Smooth muscle cell (in vitro differentiated cells): ENCODE measurements around the gene ALDH3A2. TPM values are rescaled to one million over a fixed set of nuclear protein-coding genes. Genes with fewer than 3 reads are reported as not detected.

ENCODE experiments used
- DNase-seq: peaks from one replicate; lab custom pipeline; 2025; ENCODE audit not compliant: unreplicated experiment; lab: John Stamatoyannopoulos, UW
- H2AFZ ChIP-seq: fragments of 200-600 bp; sonication (generic); 2 replicates; pipeline ENCODE4 v1.6.0; 2016; ENCODE audit warnings: antibody characterized with exemption, low read depth, mild to moderate bottlenecking
- H3F3A ChIP-seq: fragments of 200-600 bp; sonication (generic); 2 replicates; pipeline ENCODE4 v1.6.0; 2017; ENCODE audit warnings: antibody characterized with exemption, low read depth
- H3K27ac ChIP-seq: fragments of 200-600 bp; sonication (generic); 2 replicates; pipeline ENCODE4 v1.5.1; 2016; ENCODE audit warnings: low read depth, mild to moderate bottlenecking
- H3K27me3 ChIP-seq: fragments of 200-600 bp; sonication (generic); 2 replicates; pipeline ENCODE4 v1.6.1; 2016; ENCODE audit warnings: low read depth, mild to moderate bottlenecking
- H3K36me3 ChIP-seq: fragments of 200-600 bp; sonication (generic); 2 replicates; pipeline ENCODE4 v1.5.1; 2016; ENCODE audit warnings: low read depth
- H3K4me1 ChIP-seq: fragments of 200-600 bp; sonication (generic); 2 replicates; pipeline ENCODE4 v1.5.1; 2016; ENCODE audit warnings: low read depth
- H3K4me2 ChIP-seq: fragments of 200-600 bp; sonication (generic); 2 replicates; pipeline ENCODE4 v1.6.0; 2016; ENCODE audit warnings: mild to moderate bottlenecking
- H3K4me3 ChIP-seq: fragments of 200-600 bp; sonication (generic); 2 replicates; pipeline ENCODE4 v1.5.1; 2016; ENCODE audit warnings: mild to moderate bottlenecking
- H3K79me2 ChIP-seq: fragments of 200-600 bp; sonication (generic); 2 replicates; pipeline ENCODE4 v1.6.0; 2016; ENCODE audit warnings: low read depth, mild to moderate bottlenecking
- H3K9ac ChIP-seq: fragments of 200-600 bp; sonication (generic); 2 replicates; pipeline ENCODE4 v1.6.0; 2016; ENCODE audit warnings: low read depth
- H3K9me3 ChIP-seq: fragments of 200-600 bp; sonication (generic); replicated peaks from 2 replicates; pipeline ENCODE4 v1.5.1; 2016; ENCODE audit warnings: low read depth
- H4K20me1 ChIP-seq: fragments of 200-600 bp; sonication (generic); 2 replicates; pipeline ENCODE4 v1.6.0; 2016; ENCODE audit warnings: low read depth
- WGBS: methylation state at CpG from one replicate; pipeline ENCODE4 v1.1.7; 2016; ENCODE audit warnings: low lambda C conversion rate; 5-methylcytosine and 5-hydroxymethylcytosine counted together
- polyA plus RNA-seq: library from polyadenylated mRNA; unstranded; fragments of >200 nt; fragmentation: Nextera tagmentation; extraction: Ambion mirVana; gene quantifications from 2 replicates; pipeline ENCODE4 v1.2.1, GENCODE V29; 2016
- total RNA-seq: library from RNA; depleted of rRNA; stranded (reverse); fragments of >200 nt; gene quantifications from 2 replicates; pipeline ENCODE4 v1.2.3, GENCODE V29; 2014
- TF ChIP-seq, protein P1 (sequence below): fragments of 200-600 bp; sonication (generic); IDR thresholded peaks from 2 replicates; pipeline ENCODE4 v1.5.1; 2017; ENCODE audit warnings: borderline replicate concordance, mild to moderate bottlenecking, antibody characterized with exemption; ENCODE audit not compliant: insufficient read depth, poor library complexity, severe bottlenecking

ALDH3A2 gene
- total and polyA plus RNA-seq, 2 experiments from 2014 or later = 13.5 to 26.9 TPM

DNA sequence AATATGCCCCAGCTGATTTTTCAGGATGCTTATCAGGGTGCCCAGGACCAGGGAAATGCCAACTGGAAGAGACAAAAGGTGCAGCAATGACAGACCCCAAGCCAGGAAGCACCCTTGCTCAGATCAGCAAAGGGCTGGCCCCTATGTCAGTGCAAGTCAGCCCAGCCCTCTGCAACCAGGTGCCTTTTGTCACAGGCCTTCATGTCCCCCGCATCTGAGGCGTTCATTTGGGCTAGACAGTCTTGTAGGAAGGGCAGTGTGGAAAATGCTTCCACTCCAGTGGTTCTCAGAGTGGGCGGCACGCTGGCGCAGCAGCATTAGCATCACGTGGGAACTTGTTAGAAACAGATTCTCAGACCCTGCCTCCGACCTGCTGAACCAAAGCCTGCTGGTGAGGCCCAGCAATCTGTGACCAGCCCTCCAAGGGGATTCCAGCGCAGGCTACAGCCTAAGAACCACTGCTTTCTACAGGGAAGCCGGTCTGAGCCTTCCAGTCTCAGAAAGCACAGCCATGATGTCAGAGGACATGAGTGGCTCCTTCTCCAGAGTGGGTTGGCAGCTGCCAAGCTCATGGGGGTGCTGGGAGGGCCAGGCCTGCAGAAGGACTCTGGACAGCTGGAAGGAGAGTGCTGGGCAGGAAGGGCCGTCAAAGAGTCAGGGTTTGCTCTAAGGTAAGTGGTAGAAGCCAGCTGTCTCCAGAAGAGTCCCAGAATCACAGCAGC lies 54.7 kb downstream of the ALDH3A2 start:
- Histone ChIP-seq H3K9ac (no peak overlapping the region), H3K36me3 (no peaks in the 10 kb centered on the region), H3K4me3 (no peak overlapping the region), H3K27me3 (no peaks in the 10 kb centered on the region), H4K20me1 (no peaks in the 10 kb centered on the region), H3K27ac (no peak overlapping the region), H3F3A (no peaks in the 10 kb centered on the region), H3K79me2 (no peaks in the 10 kb centered on the region), H3K4me2 (no peak overlapping the region), H3K4me1 (peaks cover 36% of the 10 kb centered on the region), H2AFZ (no peak overlapping the region), H3K9me3 (no peaks in the 10 kb centered on the region)
- WGBS = 61% methylated on average over 10 of the region's 10 CpGs
- TF ChIP-seq, protein P1, sequence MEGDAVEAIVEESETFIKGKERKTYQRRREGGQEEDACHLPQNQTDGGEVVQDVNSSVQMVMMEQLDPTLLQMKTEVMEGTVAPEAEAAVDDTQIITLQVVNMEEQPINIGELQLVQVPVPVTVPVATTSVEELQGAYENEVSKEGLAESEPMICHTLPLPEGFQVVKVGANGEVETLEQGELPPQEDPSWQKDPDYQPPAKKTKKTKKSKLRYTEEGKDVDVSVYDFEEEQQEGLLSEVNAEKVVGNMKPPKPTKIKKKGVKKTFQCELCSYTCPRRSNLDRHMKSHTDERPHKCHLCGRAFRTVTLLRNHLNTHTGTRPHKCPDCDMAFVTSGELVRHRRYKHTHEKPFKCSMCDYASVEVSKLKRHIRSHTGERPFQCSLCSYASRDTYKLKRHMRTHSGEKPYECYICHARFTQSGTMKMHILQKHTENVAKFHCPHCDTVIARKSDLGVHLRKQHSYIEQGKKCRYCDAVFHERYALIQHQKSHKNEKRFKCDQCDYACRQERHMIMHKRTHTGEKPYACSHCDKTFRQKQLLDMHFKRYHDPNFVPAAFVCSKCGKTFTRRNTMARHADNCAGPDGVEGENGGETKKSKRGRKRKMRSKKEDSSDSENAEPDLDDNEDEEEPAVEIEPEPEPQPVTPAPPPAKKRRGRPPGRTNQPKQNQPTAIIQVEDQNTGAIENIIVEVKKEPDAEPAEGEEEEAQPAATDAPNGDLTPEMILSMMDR = no peak
- DNase-seq = no peak

DNA sequence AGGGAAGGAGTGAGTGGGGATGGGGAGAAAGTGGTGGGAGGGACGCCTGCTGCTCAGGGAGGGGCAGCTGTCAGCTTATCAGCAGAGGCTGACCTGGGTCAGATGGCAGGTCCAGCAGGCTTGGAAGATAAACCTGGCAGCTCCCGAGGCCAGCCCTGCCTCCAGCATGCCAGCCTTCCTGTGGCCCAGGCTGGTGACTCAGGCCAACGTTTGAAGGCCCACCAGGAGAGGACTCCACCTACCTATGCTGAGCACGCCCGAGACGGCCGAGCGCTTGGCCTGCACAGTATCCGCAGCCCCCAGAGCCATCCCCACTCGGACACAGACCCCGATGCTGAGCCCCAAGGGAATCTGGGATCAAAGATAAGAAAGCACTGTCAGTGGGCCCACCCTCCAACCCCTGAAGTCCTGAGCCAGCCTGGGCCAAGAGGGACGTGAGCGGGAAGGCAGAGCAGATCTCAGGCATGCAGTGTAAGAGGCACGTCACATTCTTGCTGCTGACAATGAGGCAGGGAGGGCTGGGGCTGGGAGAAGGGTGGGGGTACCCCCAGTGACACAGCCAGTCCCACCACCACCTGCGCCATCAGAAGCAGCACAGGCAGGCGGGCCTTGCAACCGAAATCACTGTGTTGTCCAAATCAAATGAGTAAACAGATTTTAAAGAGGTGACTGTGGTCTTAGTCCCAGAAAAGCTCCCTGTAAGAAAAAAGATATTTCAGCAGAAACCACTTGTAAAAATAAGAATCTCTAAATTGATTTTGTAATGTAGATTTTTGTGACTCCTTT lies 55.5 kb downstream of the ALDH3A2 start:
- H3K4me3 ChIP-seq = no peak overlapping the region
- H3K27ac ChIP-seq = no peak overlapping the region
- H2AFZ ChIP-seq = no peak overlapping the region
- no peak overlapping the region for H3K4me2 ChIP-seq
- H3K27me3 ChIP-seq = no peaks in the 10 kb centered on the region
- no peaks in the 10 kb centered on the region for H4K20me1 ChIP-seq
- H3K4me1 ChIP-seq = peaks cover 36% of the 10 kb centered on the region
- no peaks in the 10 kb centered on the region for H3F3A ChIP-seq
- whole genome bisulfite sequencing = 76% methylated on average over 17 of the region's 17 CpGs
- TF ChIP-seq, protein P1 = no peak
- no peaks in the 10 kb centered on the region for H3K9me3 ChIP-seq
- no peak for DNase-seq
- H3K79me2 ChIP-seq = no peaks in the 10 kb centered on the region
- H3K36me3 ChIP-seq = no peaks in the 10 kb centered on the region
- no peak overlapping the region for H3K9ac ChIP-seq

DNA sequence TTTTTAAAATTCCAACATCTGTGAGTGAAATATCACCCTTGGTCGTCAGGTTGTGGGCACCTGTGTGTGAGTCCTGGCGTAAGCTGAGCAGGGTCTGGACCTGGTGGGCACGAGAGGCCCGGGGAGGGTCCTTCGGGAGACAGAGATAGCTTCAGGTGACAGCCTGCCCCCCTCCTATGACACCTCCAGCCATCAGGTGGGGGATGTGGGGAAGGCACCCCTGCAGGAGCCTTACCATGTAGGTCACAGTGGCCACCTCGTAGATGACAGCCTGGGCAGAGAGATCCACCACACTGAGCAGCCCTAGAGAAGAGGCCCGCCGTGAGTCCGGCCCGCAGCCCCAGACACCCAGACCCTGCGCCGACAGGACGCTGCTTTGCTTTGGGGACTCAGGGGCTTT lies 56.6 kb downstream of the ALDH3A2 start:
- TF ChIP-seq, protein P1 = no peak
- no peaks in the 10 kb centered on the region for H3K9me3 ChIP-seq
- no peak overlapping the region for H3K27ac ChIP-seq
- no peak overlapping the region for H3K4me2 ChIP-seq
- peaks cover 36% of the 10 kb centered on the region for H3K4me1 ChIP-seq
- 90% methylated on average over 13 of the region's 13 CpGs for WGBS
- no peak for DNase-seq
- H3K9ac ChIP-seq = no peak overlapping the region
- H3K27me3 ChIP-seq = no peaks in the 10 kb centered on the region
- no peak overlapping the region for H2AFZ ChIP-seq
- H3F3A ChIP-seq = no peaks in the 10 kb centered on the region
- no peaks in the 10 kb centered on the region for H3K79me2 ChIP-seq
- no peaks in the 10 kb centered on the region for H3K36me3 ChIP-seq
- H3K4me3 ChIP-seq = no peak overlapping the region
- no peaks in the 10 kb centered on the region for H4K20me1 ChIP-seq
